DOHH2 (cell line): ENCODE data around the gene KIAA0930.

Experiments
- H3F3A ChIP-seq: fragments of 200-600 bp; sonication (generic), shearing (Covaris generic); 2 replicates; pipeline ENCODE4 v1.6.0; 2016; ENCODE audit warnings: antibody characterized with exemption, mild to moderate bottlenecking; ENCODE audit not compliant: control insufficient read depth, insufficient read depth
- H3K27ac ChIP-seq: fragments of 200-600 bp; sonication (generic); 2 replicates; pipeline ENCODE4 v1.5.1; 2014; ENCODE audit warnings: low read depth, mild to moderate bottlenecking, low read length, moderate library complexity
- H3K27me3 ChIP-seq: fragments of 200-600 bp; sonication (generic); 2 replicates; pipeline ENCODE4 v1.6.1; 2014; ENCODE audit warnings: mild to moderate bottlenecking, low read length, mixed read lengths; ENCODE audit not compliant: control insufficient read depth
- H3K36me3 ChIP-seq: fragments of 200-600 bp; sonication (generic); 2 replicates; pipeline ENCODE4 v1.6.1; 2014; ENCODE audit warnings: mild to moderate bottlenecking, low read length, moderate library complexity, mixed read lengths; ENCODE audit not compliant: control insufficient read depth
- H3K4me1 ChIP-seq: fragments of 200-600 bp; sonication (generic); 2 replicates; pipeline ENCODE4 v1.6.1; 2014; ENCODE audit warnings: mild to moderate bottlenecking, low read length, mixed read lengths; ENCODE audit not compliant: control insufficient read depth
- H3K4me2 ChIP-seq: fragments of 200-600 bp; sonication (generic); 2 replicates; pipeline ENCODE4 v1.6.0; 2014; ENCODE audit warnings: mild to moderate bottlenecking, low read length, moderate library complexity
- H3K4me3 ChIP-seq: fragments of 200-600 bp; sonication (generic); 2 replicates; pipeline ENCODE4 v1.5.1; 2014; ENCODE audit warnings: mild to moderate bottlenecking, low read length, mixed read lengths
- H3K79me2 ChIP-seq: fragments of 200-600 bp; sonication (generic); 2 replicates; pipeline ENCODE4 v1.6.1; 2014; ENCODE audit warnings: mild to moderate bottlenecking, low read length, mixed read lengths; ENCODE audit not compliant: control insufficient read depth
- H3K9me2 ChIP-seq: fragments of 200-600 bp; sonication (generic); replicated peaks from 2 replicates; pipeline ENCODE4 v1.6.1; 2014; ENCODE audit warnings: mild to moderate bottlenecking, low read length, mixed read lengths; ENCODE audit not compliant: control insufficient read depth
- H3K9me3 ChIP-seq: fragments of 200-600 bp; sonication (generic); 2 replicates; pipeline ENCODE4 v1.6.1; 2014; ENCODE audit warnings: antibody characterized with exemption, low read length, mixed read lengths; ENCODE audit not compliant: control insufficient read depth, insufficient read depth
- H4K20me1 ChIP-seq: fragments of 200-600 bp; sonication (generic); 2 replicates; pipeline ENCODE4 v1.6.0; 2014; ENCODE audit warnings: low read depth, mild to moderate bottlenecking, antibody characterized with exemption, low read length, moderate library complexity; ENCODE audit not compliant: control insufficient read depth, insufficient read depth
- CTCF ChIP-seq: fragments of 200-600 bp; sonication (generic); IDR thresholded peaks from one replicate; pipeline ENCODE4 v1.5.1; 2014; ENCODE audit warnings: antibody characterized with exemption, mild to moderate bottlenecking, low read depth, low read length; ENCODE audit not compliant: poor library complexity, severe bottlenecking
- EZH2phosphoT487 ChIP-seq: fragments of 200-600 bp; sonication (generic); IDR thresholded peaks from 2 replicates; pipeline ENCODE4 v1.6.1; 2017; ENCODE audit warnings: borderline replicate concordance, mild to moderate bottlenecking, antibody characterized with exemption, low read length, moderate library complexity, mixed read lengths

Gene KIAA0930

GRCh38 chr22:45205276-45205925 is 35.3 kb downstream of the KIAA0930 start:
- Histone ChIP-seq H3K9me2 (no peaks in the 10 kb centered on the region), H4K20me1 (no peaks in the 10 kb centered on the region), H3K27me3 (no peaks in the 10 kb centered on the region), H3K4me2 (no peak overlapping the region), H3K36me3 (peaks cover 36% of the 10 kb centered on the region), H3K79me2 (peaks cover 6% of the 10 kb centered on the region; the same call in 1 of the 2 replicates), H3K4me1 (no peaks in the 10 kb centered on the region), H3K27ac (no peak overlapping the region), H3F3A (no peaks in the 10 kb centered on the region), H3K9me3 (no peaks in the 10 kb centered on the region), H3K4me3 (no peak overlapping the region)
- TF ChIP-seq CTCF, result no peak
- no peak for TF ChIP-seq EZH2phosphoT487

- no peak for TF ChIP-seq CTCF
- no peak for TF ChIP-seq EZH2phosphoT487
- Histone ChIP-seq H3K36me3 (peaks cover 35% of the 10 kb centered on the region), H3K79me2 (peaks cover 6% of the 10 kb centered on the region; the same call in 1 of the 2 replicates)
Observed at GRCh38 chr22:45204819-45205218, 35.9 kb downstream of the KIAA0930 start.

GRCh38 chr22:45204241-45204640 is 36.5 kb downstream of the KIAA0930 start:
- H3K9me3 ChIP-seq, result no peaks in the 10 kb centered on the region
- H3K36me3 ChIP-seq, result peaks cover 35% of the 10 kb centered on the region
- H3K4me1 ChIP-seq, result no peaks in the 10 kb centered on the region
- H3K9me2 ChIP-seq, result no peaks in the 10 kb centered on the region
- H3K4me2 ChIP-seq, result no peak overlapping the region
- peaks cover 3% of the 10 kb centered on the region; the same call in 1 of the 2 replicates for H3K79me2 ChIP-seq
- no peak for TF ChIP-seq CTCF
- no peak for TF ChIP-seq EZH2phosphoT487
- no peaks in the 10 kb centered on the region for H3F3A ChIP-seq
- no peak overlapping the region for H3K4me3 ChIP-seq
- H4K20me1 ChIP-seq, result no peaks in the 10 kb centered on the region
- H3K27me3 ChIP-seq, result no peaks in the 10 kb centered on the region
- no peak overlapping the region for H3K27ac ChIP-seq

More at GRCh38 chr22:45204819-45205218, 35.9 kb downstream of the KIAA0930 start:
- H3F3A ChIP-seq, result no peaks in the 10 kb centered on the region
- no peak overlapping the region for H3K4me3 ChIP-seq
- no peaks in the 10 kb centered on the region for H3K4me1 ChIP-seq
- H3K4me2 ChIP-seq, result no peak overlapping the region
- no peaks in the 10 kb centered on the region for H4K20me1 ChIP-seq
- no peaks in the 10 kb centered on the region for H3K27me3 ChIP-seq
- no peaks in the 10 kb centered on the region for H3K9me3 ChIP-seq
- no peaks in the 10 kb centered on the region for H3K9me2 ChIP-seq
- H3K27ac ChIP-seq, result no peak overlapping the region
